Sigmoid colon (tissue), 7 donors: ENCODE data around the gene SLCO2A1. TPM values are rescaled to one million over a fixed set of nuclear protein-coding genes. Genes with fewer than 3 reads are reported as not detected.

ENCODE experiments used
- DNase-seq: peaks from one replicate; pipeline ENCODE4 v3.0.0-alpha.2; 2019
- H3K27ac ChIP-seq, 4 donors: fragments of 200-600 bp; sonication (generic); one replicate each; pipeline ENCODE4 v1.5.1; 2016 to 2019; ENCODE audit warnings: mild to moderate bottlenecking in 1 of 4
- H3K27me3 ChIP-seq, 3 donors: fragments of 200-600 bp; sonication (generic); one replicate each; pipeline ENCODE4 v1.5.1; 2019; ENCODE audit warnings: mild to moderate bottlenecking in 1 of 3
- H3K36me3 ChIP-seq, 4 donors: fragments of 200-600 bp; sonication (generic); one replicate each; pipeline ENCODE4 v1.5.1; 2016 to 2019
- H3K4me1 ChIP-seq, 4 donors: fragments of 200-600 bp; sonication (generic); one replicate each; pipeline ENCODE4 v1.5.1; 2017 to 2019
- H3K4me3 ChIP-seq, 4 donors: fragments of 200-600 bp; sonication (generic); one replicate each; pipeline ENCODE4 v1.5.1; 2017 to 2019; ENCODE audit warnings: mild to moderate bottlenecking in 2 of 4, moderate library complexity in 1 of 4
- H3K9me3 ChIP-seq, 4 donors: fragments of 200-600 bp in 3 of 4; sonication (generic) in 3 of 4; one replicate each; pipeline versions ENCODE4 v1.5.1 to v1.6.1; 2013 to 2019
- EP300 ChIP-seq, 4 donors: sonication (generic); formaldehyde crosslinking; IDR thresholded peaks; one replicate each; pipeline ENCODE4 v1.6.1; 2017; ENCODE audit warnings: antibody characterized with exemption in 4 of 4
- POLR2A ChIP-seq, 2 donors: fragments of 450-650 bp; IDR thresholded peaks; one replicate each; pipeline ENCODE4 v1.6.1; 2016; ENCODE audit warnings: antibody characterized with exemption in 2 of 2, mild to moderate bottlenecking in 2 of 2, moderate library complexity in 2 of 2
- POLR2AphosphoS5 ChIP-seq, 4 donors: sonication (generic); formaldehyde crosslinking; IDR thresholded peaks; one replicate each; pipeline ENCODE4 v1.6.1; 2017; ENCODE audit warnings: antibody characterized with exemption in 4 of 4
- WGBS, 2 donors: extraction: QIAGEN DNeasy Blood & Tissue Kit; methylation state at CpG; one replicate each; pipeline ENCODE4 v1.1.7; 2013; 5-methylcytosine and 5-hydroxymethylcytosine counted together
- intact Hi-C: fragments of 100-400 bp; cut with DNase I; formaldehyde crosslinking; loops from one replicate; pipeline ENCODE4 v1.15.1; 2023
- polyA plus RNA-seq, 3 donors: library from polyadenylated mRNA; stranded (reverse); fragments of 200-250 nt; gene quantifications; one replicate each; pipeline ENCODE4 v1.2.3, GENCODE V29; 2013
- total RNA-seq, 4 donors: library from RNA; depleted of rRNA; stranded (reverse); fragments of >200 nt; gene quantifications; one replicate each; pipeline ENCODE4 v1.1.0, GENCODE V29; 2016
- TF ChIP-seq, protein P1 (sequence below), 4 experiments: fragments of 450-650 bp in 3 of 4; fragments of 200-600 bp in 1 of 4; IDR thresholded peaks; one replicate each; pipeline ENCODE4 v1.5.1; 2016 to 2019; ENCODE audit warnings: antibody characterized with exemption in 4 of 4, mild to moderate bottlenecking in 3 of 4, moderate library complexity in 2 of 4
- donor health status: healthy with polysubstance abuse.
- donor health status: Bipolar disorder and iron deficiency.
- donor health status: healthy.

SLCO2A1 gene
- total and polyA plus RNA-seq, 7 donors: 1.8 to 22.1 (median 6.1) TPM

DNA sequence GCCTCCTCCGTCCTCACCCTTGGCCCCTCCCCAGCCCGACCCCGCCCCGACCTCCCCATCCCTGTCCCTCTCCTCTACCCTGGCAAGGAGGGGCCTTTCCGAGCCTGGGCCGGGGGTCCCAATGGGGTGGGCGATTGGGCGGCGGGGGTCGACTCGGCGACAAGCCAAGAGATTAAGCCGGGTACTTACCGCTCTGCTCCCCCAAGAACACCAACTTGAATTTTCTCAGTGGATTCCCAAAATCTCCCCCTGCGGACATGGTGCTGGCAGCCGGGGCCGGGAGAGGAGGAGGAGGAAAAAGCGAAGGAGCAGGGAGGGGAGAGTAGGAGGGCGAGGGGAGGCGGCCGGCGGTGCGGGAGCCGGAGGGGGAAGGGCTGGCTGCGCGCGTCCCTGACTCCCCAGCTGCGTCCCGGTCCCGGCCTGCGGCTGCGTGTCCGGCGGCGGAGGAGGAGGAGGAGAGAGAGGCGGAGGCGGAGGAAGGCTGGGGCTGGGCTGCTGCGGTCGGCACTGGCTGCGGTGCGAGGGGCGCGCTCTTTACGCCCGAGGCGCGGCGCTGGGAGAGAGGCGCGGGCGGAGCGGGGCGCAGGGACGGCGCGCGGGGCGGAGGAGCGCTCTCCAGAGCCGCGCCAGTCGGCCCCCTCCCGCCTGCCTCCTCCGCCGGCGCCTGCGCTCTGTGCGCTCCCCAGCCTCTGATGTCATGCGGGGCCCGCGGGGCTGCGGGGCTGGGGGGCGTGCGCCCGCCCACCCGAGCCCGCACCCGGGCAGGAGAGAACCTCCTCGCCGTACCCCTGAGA lies 134.3 kb downstream of the SLCO2A1 start, which contains the start of gene RAB6B:
TSS of gene RAB6B (minus strand) at position 675 of the 794 bp plus-strand sequence. CDS start at position 259, 416 bp downstream.
- H3K27me3 ChIP-seq: no peaks in the 10 kb centered on the region
- H3K4me1 ChIP-seq: peaks cover 0 to 19% (median 10%) of the 10 kb centered on the region in 4 donors
- peak within 1 kb of the TSS; percentile 46 to 88 (median 71) for H3K4me3 ChIP-seq
- no peak for TF ChIP-seq POLR2AphosphoS5 (IDR thresholded peaks at IDR 0.05)
- no peak for TF ChIP-seq EP300 (IDR thresholded peaks at IDR 0.05)
- no peak for TF ChIP-seq POLR2A (IDR thresholded peaks at IDR 0.05)
- TF ChIP-seq, protein P1, sequence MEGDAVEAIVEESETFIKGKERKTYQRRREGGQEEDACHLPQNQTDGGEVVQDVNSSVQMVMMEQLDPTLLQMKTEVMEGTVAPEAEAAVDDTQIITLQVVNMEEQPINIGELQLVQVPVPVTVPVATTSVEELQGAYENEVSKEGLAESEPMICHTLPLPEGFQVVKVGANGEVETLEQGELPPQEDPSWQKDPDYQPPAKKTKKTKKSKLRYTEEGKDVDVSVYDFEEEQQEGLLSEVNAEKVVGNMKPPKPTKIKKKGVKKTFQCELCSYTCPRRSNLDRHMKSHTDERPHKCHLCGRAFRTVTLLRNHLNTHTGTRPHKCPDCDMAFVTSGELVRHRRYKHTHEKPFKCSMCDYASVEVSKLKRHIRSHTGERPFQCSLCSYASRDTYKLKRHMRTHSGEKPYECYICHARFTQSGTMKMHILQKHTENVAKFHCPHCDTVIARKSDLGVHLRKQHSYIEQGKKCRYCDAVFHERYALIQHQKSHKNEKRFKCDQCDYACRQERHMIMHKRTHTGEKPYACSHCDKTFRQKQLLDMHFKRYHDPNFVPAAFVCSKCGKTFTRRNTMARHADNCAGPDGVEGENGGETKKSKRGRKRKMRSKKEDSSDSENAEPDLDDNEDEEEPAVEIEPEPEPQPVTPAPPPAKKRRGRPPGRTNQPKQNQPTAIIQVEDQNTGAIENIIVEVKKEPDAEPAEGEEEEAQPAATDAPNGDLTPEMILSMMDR (IDR thresholded peaks at IDR 0.05): no peak
- WGBS, 2 donors: 1% methylated on average over 80 of the region's 80 CpGs
- H3K36me3 ChIP-seq: no peaks in the 10 kb centered on the region
- intact Hi-C loops: no loop called here
- peak within 1 kb of the TSS in 3 of 4 donors; percentile 32 to 55 (median 51) for H3K27ac ChIP-seq
- no peaks in the 10 kb centered on the region for H3K9me3 ChIP-seq
- no peak for DNase-seq

DNA sequence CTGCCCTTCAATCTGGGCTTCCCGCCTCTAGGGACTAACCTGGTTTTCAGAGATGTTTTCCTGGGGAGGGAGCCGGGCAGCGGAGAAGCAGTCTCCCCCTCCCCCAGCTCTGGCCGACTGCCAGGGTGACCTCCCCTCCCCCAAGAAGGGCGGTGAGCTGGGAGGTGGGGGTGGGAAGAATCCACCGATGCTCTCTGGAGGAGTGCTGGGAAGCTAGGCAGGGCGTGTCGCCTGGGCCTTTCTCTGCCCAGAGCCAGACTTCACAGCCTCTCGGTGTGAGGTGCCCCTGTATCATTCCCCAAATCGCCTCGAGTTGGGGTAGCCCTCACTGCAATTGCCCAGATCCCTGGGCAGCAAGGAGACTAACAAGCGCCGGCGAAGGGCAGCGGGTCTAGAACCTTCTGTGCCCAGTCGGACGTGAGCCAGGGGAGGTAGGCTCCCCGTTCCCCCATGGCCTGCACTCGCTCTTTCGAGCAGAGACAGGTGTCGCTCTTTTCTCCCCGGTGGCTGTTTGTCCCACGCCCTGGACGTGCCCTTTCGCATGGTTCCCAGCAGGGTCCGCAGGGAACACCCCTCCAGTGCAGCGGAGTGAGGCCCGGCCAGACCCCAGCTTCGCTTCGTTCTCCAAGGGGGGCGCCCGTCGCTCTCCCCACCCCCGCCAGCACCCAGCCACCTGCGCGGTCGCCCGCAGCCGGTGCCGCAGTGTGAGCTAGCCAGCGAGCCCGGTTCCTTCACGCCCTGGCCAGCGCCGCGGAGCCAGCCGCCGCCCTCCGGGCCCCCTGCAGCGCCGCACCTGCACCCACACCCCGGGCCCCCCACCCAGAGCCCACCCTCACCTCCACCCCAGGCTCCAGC lies 135.1 kb downstream of the SLCO2A1 start:
- WGBS, 2 donors: 7 to 15% methylated on average over 52 of the region's 52 CpGs
- Histone ChIP-seq H3K4me3 (peak overlapping the region; percentile 46 to 88 (median 71)), H3K4me1 (peaks cover 0 to 19% (median 10%) of the 10 kb centered on the region in 4 donors), H3K27ac (peak overlapping the region in 2 of 4 donors; percentile 51 to 55), H3K9me3 (no peaks in the 10 kb centered on the region), H3K36me3 (no peaks in the 10 kb centered on the region), H3K27me3 (no peaks in the 10 kb centered on the region)
- intact Hi-C loops: no loop called here
- TF ChIP-seq, protein P1 (IDR thresholded peaks at IDR 0.05): no peak
- no peak for TF ChIP-seq EP300 (IDR thresholded peaks at IDR 0.05)
- TF ChIP-seq POLR2A (IDR thresholded peaks at IDR 0.05): no peak
- no peak for TF ChIP-seq POLR2AphosphoS5 (IDR thresholded peaks at IDR 0.05)
- DNase-seq: no peak

DNA sequence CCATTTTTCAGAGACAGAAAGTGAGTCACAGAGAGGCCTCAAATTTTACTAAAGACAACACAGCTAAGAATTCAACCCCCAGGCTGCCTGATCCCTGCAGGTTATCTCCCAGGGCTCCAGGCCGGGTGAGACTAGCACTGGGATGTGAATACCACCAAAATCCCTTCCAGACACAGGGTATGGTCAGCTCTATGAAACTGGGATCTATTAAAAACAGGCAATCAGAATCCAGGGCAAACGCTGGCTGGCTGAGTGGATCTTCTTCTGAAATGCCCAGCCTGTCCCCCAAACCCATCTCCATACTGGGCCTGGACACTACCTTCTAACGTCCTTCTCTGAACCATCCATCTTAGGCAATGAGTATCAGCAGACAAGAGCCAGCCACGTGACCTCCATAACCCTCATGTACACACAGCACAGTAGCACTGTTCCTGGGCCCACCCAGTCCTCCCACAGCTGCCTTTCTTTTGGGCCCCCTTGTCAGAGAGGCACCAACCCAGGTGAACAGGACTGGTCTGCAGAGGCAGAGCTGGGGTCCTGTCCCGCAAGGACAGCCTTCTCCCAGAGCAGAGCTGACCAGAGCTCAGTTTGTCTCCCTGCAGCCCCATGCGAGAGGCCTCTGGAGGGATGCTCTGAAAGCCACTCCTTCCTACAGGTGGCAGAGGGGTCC lies 135.9 kb downstream of the SLCO2A1 start:
- no peak for TF ChIP-seq POLR2AphosphoS5 (IDR thresholded peaks at IDR 0.05)
- no peak for TF ChIP-seq POLR2A (IDR thresholded peaks at IDR 0.05)
- no peak for TF ChIP-seq EP300 (IDR thresholded peaks at IDR 0.05)
- TF ChIP-seq, protein P1 (IDR thresholded peaks at IDR 0.05): no peak
- no peak overlapping the region for H3K4me3 ChIP-seq
- WGBS, 2 donors: 74 to 89% methylated on average over 6 of the region's 6 CpGs

GRCh38 chr3:133892541-133893231 lies 137.0 kb downstream of the SLCO2A1 start:
- no peaks in the 10 kb centered on the region for H3K27me3 ChIP-seq
- WGBS, 2 donors: 75 to 81% methylated on average over 6 of the region's 6 CpGs
- intact Hi-C loops: no loop called here
- TF ChIP-seq, protein P1 (IDR thresholded peaks at IDR 0.05): no peak
- no peak for TF ChIP-seq POLR2AphosphoS5 (IDR thresholded peaks at IDR 0.05)
- TF ChIP-seq POLR2A (IDR thresholded peaks at IDR 0.05): no peak
- peaks cover 0 to 19% (median 10%) of the 10 kb centered on the region in 4 donors for H3K4me1 ChIP-seq
- H3K36me3 ChIP-seq: no peaks in the 10 kb centered on the region
- no peaks in the 10 kb centered on the region for H3K9me3 ChIP-seq
- DNase-seq: no peak
- no peak overlapping the region for H3K4me3 ChIP-seq
- no peak overlapping the region for H3K27ac ChIP-seq

More for the DNA sequence above, 135.9 kb downstream of the SLCO2A1 start:
- no peak overlapping the region for H3K27ac ChIP-seq
- no peak for DNase-seq
- no peaks in the 10 kb centered on the region for H3K9me3 ChIP-seq
- H3K4me1 ChIP-seq: peaks cover 0 to 19% (median 10%) of the 10 kb centered on the region in 4 donors
- no peaks in the 10 kb centered on the region for H3K27me3 ChIP-seq
- intact Hi-C loops: no loop called here
- H3K36me3 ChIP-seq: no peaks in the 10 kb centered on the region
